Pons (tissue), 1 donor: ENCODE results near the gene DAG1.

ENCODE experiments used
- DNase-seq: peaks from one replicate; pipeline ENCODE4 v3.0.0-alpha.2; 2016; ENCODE audit warnings: low spot score

DAG1 gene

GRCh38 chr3:49469936-49470713 lies at the start of gene DAG1:
Gene DAG1, plus strand, starts transcription at chr3:49470267. Its CDS starts 40,268 bp downstream, at chr3:49510535.
- peak; percentile 96 for DNase-seq

GRCh38 chr3:49421890-49422378 lies 48.1 kb upstream of the DAG1 start:
- no peak for DNase-seq

GRCh38 chr3:49422379-49423248 lies 47.5 kb upstream of the DAG1 start, which contains the start of gene AMT:
Gene AMT, minus strand, starts transcription at chr3:49422473. Its CDS starts 23 bp downstream, at chr3:49422450.
- DNase-seq: no peak

GRCh38 chr3:49424816-49425215 lies 45.3 kb upstream of the DAG1 start:
- no peak for DNase-seq

GRCh38 chr3:49427586-49427985 lies 42.5 kb upstream of the DAG1 start:
- no peak for DNase-seq

- no peak for DNase-seq
These were observed 41.4 kb upstream of the DAG1 start for GRCh38 chr3:49428752-49429080.

GRCh38 chr3:49434731-49435130 lies 35.3 kb upstream of the DAG1 start:
- no peak for DNase-seq

- no peak for DNase-seq
These were observed 24.7 kb upstream of the DAG1 start for GRCh38 chr3:49445391-49445790.

GRCh38 chr3:49453621-49454020 lies 16.4 kb upstream of the DAG1 start:
- DNase-seq: no peak

- DNase-seq: no peak
These were observed 15.6 kb upstream of the DAG1 start for GRCh38 chr3:49454458-49454857.

- DNase-seq: no peak
These were observed 15.0 kb upstream of the DAG1 start for GRCh38 chr3:49454898-49455681.

- DNase-seq: no peak
These were observed 13.6 kb upstream of the DAG1 start for GRCh38 chr3:49456466-49456865.

- no peak for DNase-seq
These were observed 9.7 kb upstream of the DAG1 start for GRCh38 chr3:49460188-49460890.

- no peak for DNase-seq
These were observed 9.1 kb upstream of the DAG1 start for GRCh38 chr3:49460956-49461355.

- no peak for DNase-seq
These were observed 8.5 kb upstream of the DAG1 start for GRCh38 chr3:49461443-49462171.

GRCh38 chr3:49462222-49462621 lies 7.8 kb upstream of the DAG1 start:
- DNase-seq: no peak

GRCh38 chr3:49465270-49466034 lies 4.6 kb upstream of the DAG1 start:
- peak; percentile 81 for DNase-seq

- DNase-seq: no peak
These were observed 4.0 kb upstream of the DAG1 start for GRCh38 chr3:49466085-49466484.

GRCh38 chr3:49469037-49469935 lies 781 bp upstream of the DAG1 start:
- DNase-seq: peak; percentile 30
